ENCODE measurements around the gene ERC2. TPM values are rescaled to one million over a fixed set of nuclear protein-coding genes. Genes with fewer than 3 reads are reported as not detected.

The ERC2 gene
- total and polyA plus RNA-seq, 2 donors (not counting 3 experiments of a cell fraction or from before 2014, with no cell fraction given), result 5.6 to 15.5 TPM

GRCh38 chr3:56277236-56277635 is 191.0 kb downstream of the ERC2 start:
- no TSS peak for BruUV-seq (replicated peaks)
- Histone ChIP-seq H3K4me1 (ENCODE audit: control insufficient read depth, extremely low read depth, insufficient read depth, low read length) (peaks cover 6% of the 10 kb centered on the region), H3K27ac (ENCODE audit: insufficient read depth, low read depth, low read length) (no peak overlapping the region), H3K36me3 (ENCODE audit: control insufficient read depth in 2 of 2, extremely low read depth in 1 of 2, insufficient read depth in 2 of 2, low read length in 2 of 2) (no peaks in the 10 kb centered on the region), H3K4me3 (replicated peaks in 1 of 3; ENCODE audit: insufficient read depth in 1 of 3, low read depth in 1 of 3, low read length in 3 of 3) (no peak overlapping the region), H3K27me3 (ENCODE audit: control insufficient read depth in 2 of 2, insufficient read depth in 2 of 2, low read length in 2 of 2) (no peaks in the 10 kb centered on the region), H3K79me2 (ENCODE audit: control insufficient read depth, insufficient read depth, low read length) (no peaks in the 10 kb centered on the region), H3K9me1 (replicated peaks; ENCODE audit: control insufficient read depth, extremely low read depth, insufficient read depth, low read length) (no peaks in the 10 kb centered on the region), H3K9me3 (replicated peaks; ENCODE audit: control insufficient read depth, insufficient read depth, low read length) (no peaks in the 10 kb centered on the region), H3K9ac (replicated peaks; ENCODE audit: extremely low read depth, insufficient read depth, low read length) (no peak overlapping the region), H3K4me2 (ENCODE audit: insufficient read depth, low read length) (no peak overlapping the region), H4K20me1 (replicated peaks; ENCODE audit: control insufficient read depth, extremely low read depth, insufficient read depth, low read length) (no peaks in the 10 kb centered on the region), H2AFZ (ENCODE audit: low read depth, low read length) (no peak overlapping the region)
- ChIA-PET POLR2A (no interaction called here), CTCF (interaction anchor here (1.6 kb wide), 1 partner anchor 16 kb away, joined by 4 read pairs; no protein-coding TSS in a partner anchor)
- TF ChIP-seq GATA2 (IDR thresholded peaks at IDR 0.05; ENCODE audit: insufficient read depth, insufficient read length, low read depth, low read length) (no peak), POLR2AphosphoS5 (IDR thresholded peaks at IDR 0.05; ENCODE audit: insufficient read depth, low read depth, low read length) (no peak)
- FAIRE-seq, result no peak
- dilution Hi-C loops (cut with MboI; ENCODE audit: extremely low pct_ligation_motif_present, low sequenced_read_pairs) (no loop called here), intact Hi-C loops (cut with micrococcal nuclease) (no loop called here)
- DNase-seq (ENCODE audit: low read depth, low spot score), result no peak

- dilution Hi-C loops (cut with MboI; ENCODE audit: extremely low pct_ligation_motif_present, low sequenced_read_pairs), result no loop called here
- H3K27me3 ChIP-seq (ENCODE audit: control insufficient read depth in 2 of 2, insufficient read depth in 2 of 2, low read length in 2 of 2), result no peaks in the 10 kb centered on the region
These were observed 193.1 kb downstream of the ERC2 start for GRCh38 chr3:56275120-56275519.

More at GRCh38 chr3:56275120-56275519, 193.1 kb downstream of the ERC2 start:
- Histone ChIP-seq H3K36me3 (ENCODE audit: control insufficient read depth in 2 of 2, extremely low read depth in 1 of 2, insufficient read depth in 2 of 2, low read length in 2 of 2) (no peaks in the 10 kb centered on the region), H3K4me2 (ENCODE audit: insufficient read depth, low read length) (no peak overlapping the region), H4K20me1 (replicated peaks; ENCODE audit: control insufficient read depth, extremely low read depth, insufficient read depth, low read length) (no peaks in the 10 kb centered on the region), H3K79me2 (ENCODE audit: control insufficient read depth, insufficient read depth, low read length) (no peaks in the 10 kb centered on the region), H3K9me3 (replicated peaks; ENCODE audit: control insufficient read depth, insufficient read depth, low read length) (no peaks in the 10 kb centered on the region), H3K4me3 (replicated peaks in 1 of 3; ENCODE audit: insufficient read depth in 1 of 3, low read depth in 1 of 3, low read length in 3 of 3) (no peak overlapping the region), H3K9me1 (replicated peaks; ENCODE audit: control insufficient read depth, extremely low read depth, insufficient read depth, low read length) (no peaks in the 10 kb centered on the region), H2AFZ (ENCODE audit: low read depth, low read length) (no peak overlapping the region), H3K27ac (ENCODE audit: insufficient read depth, low read depth, low read length) (no peak overlapping the region), H3K9ac (replicated peaks; ENCODE audit: extremely low read depth, insufficient read depth, low read length) (no peak overlapping the region), H3K4me1 (ENCODE audit: control insufficient read depth, extremely low read depth, insufficient read depth, low read length) (no peaks in the 10 kb centered on the region)
- ChIA-PET CTCF (interaction anchor here (2.0 kb wide), 3 partner anchors 15 to 28 kb away, joined by 4 to 9 read pairs (median 8); no protein-coding TSS in a partner anchor), POLR2A (no interaction called here)
- TF ChIP-seq MAX (IDR thresholded peaks at IDR 0.05; ENCODE audit: insufficient read depth, insufficient read length) (no peak), EZH2 (IDR thresholded peaks at IDR 0.05; ENCODE audit: borderline replicate concordance, low read depth, low read length, severe bottlenecking) (no peak), GATA2 (IDR thresholded peaks at IDR 0.05; ENCODE audit: insufficient read depth, insufficient read length, low read depth, low read length) (no peak)
- intact Hi-C loops (cut with micrococcal nuclease), result no loop called here
- no peak for FAIRE-seq
- BruUV-seq (replicated peaks), result no TSS peak
- no peak for DNase-seq (ENCODE audit: low read depth, low spot score)
